HepG2 (cell line): ENCODE data around the gene P4HB. TPM values are rescaled to one million over a fixed set of nuclear protein-coding genes. Genes with fewer than 3 reads are reported as not detected.

Experiments
- CCAR2 ChIP-seq: fragments of 200-400 bp; formaldehyde crosslinking; optimal IDR thresholded peaks from 2 replicates; pipeline ENCODE3; 2018; ENCODE audit warnings: low read depth, mild to moderate bottlenecking, low read length, moderate library complexity
- CENPX ChIP-seq: sonication (generic); formaldehyde crosslinking; IDR thresholded peaks from 2 replicates; pipeline ENCODE4 v1.9.0; 2021; ENCODE audit warnings: mild to moderate bottlenecking, missing genetic modification reagents, moderate library complexity
- ELF4 ChIP-seq: sonication (generic); formaldehyde crosslinking; IDR thresholded peaks from 2 replicates; pipeline ENCODE4 v1.5.0; 2020; ENCODE audit warnings: missing genetic modification reagents, mild to moderate bottlenecking, moderate library complexity, borderline replicate concordance
- ELK4 ChIP-seq: sonication (generic); formaldehyde crosslinking; IDR thresholded peaks from 2 replicates; pipeline ENCODE4 v1.9.0; 2021; ENCODE audit warnings: missing genetic modification reagents, borderline replicate concordance
- GATA4 ChIP-seq: sonication (generic); IDR thresholded peaks from 2 replicates; pipeline ENCODE4 v1.6.1; 2016; ENCODE audit warnings: antibody characterized with exemption, low read depth, borderline replicate concordance
- KLF15 ChIP-seq: sonication (generic); formaldehyde crosslinking; IDR thresholded peaks from 2 replicates; pipeline ENCODE4 v1.8.1; 2023; ENCODE audit warnings: borderline replicate concordance, mild to moderate bottlenecking, inconsistent platforms, missing genetic modification reagents, mixed read lengths
- KMT2B ChIP-seq: IDR thresholded peaks from 2 replicates; pipeline ENCODE4 v1.6.1; 2016; ENCODE audit warnings: missing genetic modification reagents, missing compliant biosample characterization
- MED1 ChIP-seq: sonication (generic); formaldehyde crosslinking; IDR thresholded peaks from 2 replicates; pipeline ENCODE4 v1.4.0; 2020; ENCODE audit warnings: missing genetic modification reagents
- NFAT5 ChIP-seq: sonication (generic); formaldehyde crosslinking; IDR thresholded peaks from 2 replicates; pipeline ENCODE4 v1.4.0; 2020; ENCODE audit warnings: missing genetic modification reagents
- RBAK ChIP-seq: sonication (generic); formaldehyde crosslinking; IDR thresholded peaks from 2 replicates; pipeline ENCODE4 v1.5.1; 2020; ENCODE audit warnings: mild to moderate bottlenecking, missing genetic modification reagents
- SETDB1 ChIP-seq: sonication (generic); formaldehyde crosslinking; IDR thresholded peaks from 2 replicates; pipeline ENCODE4 v1.5.1; 2020; ENCODE audit warnings: missing genetic modification reagents, mild to moderate bottlenecking, borderline replicate concordance
- SMARCE1 ChIP-seq: fragments of 450-650 bp; IDR thresholded peaks from 2 replicates; pipeline ENCODE4 v1.6.1; 2017; ENCODE audit warnings: borderline replicate concordance
- SNRNP70 ChIP-seq: fragments of 200-400 bp; formaldehyde crosslinking; IDR thresholded peaks from 2 replicates; pipeline ENCODE4 v1.6.1; 2017; ENCODE audit warnings: mild to moderate bottlenecking, low read depth, low read length, moderate library complexity
- SRF ChIP-seq: IDR thresholded peaks from 2 replicates; pipeline ENCODE4 v1.6.1; 2011; ENCODE audit warnings: mild to moderate bottlenecking, low read depth, low read length, moderate library complexity
- TP53 ChIP-seq: sonication (generic); formaldehyde crosslinking; conservative IDR thresholded peaks from 2 replicates; pipeline ENCODE4 v1.4.0; 2020; ENCODE audit warnings: missing genetic modification reagents
- ZFY ChIP-seq: sonication (generic); formaldehyde crosslinking; IDR thresholded peaks from 2 replicates; pipeline ENCODE4 v1.4.0; 2020; ENCODE audit warnings: missing genetic modification reagents
- ZFYVE20 ChIP-seq: sonication (generic); formaldehyde crosslinking; IDR thresholded peaks from 2 replicates; pipeline ENCODE4 v1.8.0; 2023; ENCODE audit warnings: low read depth, mild to moderate bottlenecking, moderate library complexity, missing genetic modification reagents, borderline replicate concordance
- ZNF224 ChIP-seq: sonication (generic); formaldehyde crosslinking; IDR thresholded peaks from 2 replicates; pipeline ENCODE4 v1.5.0; 2020; ENCODE audit warnings: mild to moderate bottlenecking, missing genetic modification reagents
- ZNF235 ChIP-seq: sonication (generic); formaldehyde crosslinking; IDR thresholded peaks from 2 replicates; pipeline ENCODE4 v1.8.1; 2023; ENCODE audit warnings: mild to moderate bottlenecking, missing genetic modification reagents, borderline replicate concordance
- ZNF24 ChIP-seq: fragments of 450-650 bp; IDR thresholded peaks from 2 replicates; pipeline ENCODE4 v1.6.1; 2017; ENCODE audit warnings: antibody characterized with exemption, mild to moderate bottlenecking
- ZNF432 ChIP-seq: sonication (generic); formaldehyde crosslinking; IDR thresholded peaks from 2 replicates; pipeline ENCODE4 v1.5.0; 2020; ENCODE audit warnings: missing genetic modification reagents, mild to moderate bottlenecking, borderline replicate concordance
- ZNF543 ChIP-seq: sonication (generic); formaldehyde crosslinking; IDR thresholded peaks from 2 replicates; pipeline ENCODE4 v1.4.0; 2020; ENCODE audit warnings: mild to moderate bottlenecking, missing genetic modification reagents
- ZNF557 ChIP-seq: sonication (generic); formaldehyde crosslinking; IDR thresholded peaks from 2 replicates; pipeline ENCODE4 v1.4.0; 2020; ENCODE audit warnings: missing genetic modification reagents
- ZNF782 ChIP-seq: sonication (generic); formaldehyde crosslinking; IDR thresholded peaks from 2 replicates; pipeline ENCODE4 v1.4.0; 2020; ENCODE audit warnings: missing genetic modification reagents, mild to moderate bottlenecking, borderline replicate concordance
- polyA plus RNA-seq, 8 experiments: library from polyadenylated mRNA; depleted of rRNA in 3 of 8; stranded (reverse) in 7 of 8; unstranded in 1 of 8; fragments of >200 nt; fragmentation: Illumina TruSeq in 4 of 8; extraction: Trizol in 4 of 8; gene quantifications; 2 replicates each; pipeline versions ENCODE4 v1.2.1 to v1.2.3, GENCODE V29; 2011 to 2016; ENCODE audit warnings: low read depth in 4 of 8, missing spikeins in 1 of 8, mixed read lengths in 1 of 8; ENCODE audit not compliant: insufficient read depth in 1 of 8
- total RNA-seq, 5 experiments: library from RNA; depleted of rRNA; stranded (reverse); fragments of >200 nt; fragmentation: Illumina TruSeq; extraction: Trizol; gene quantifications; 2 replicates each; pipeline ENCODE4 v1.2.3, GENCODE V29; 2016; ENCODE audit warnings: low read depth in 1 of 5

Gene P4HB
- total and polyA plus RNA-seq, 2 of the 13 experiments (the other 11 are each of a cell fraction or from before 2014, with no cell fraction given): 185 to 782 TPM

- no peak; the same call in 1 of the 2 replicates for TF ChIP-seq GATA4
- peak; percentile 58; the same call in 1 of the 2 replicates for TF ChIP-seq ZFY (CRISPR knock-in tag)
- TF ChIP-seq CENPX (CRISPR knock-in tag): no peak
- no peak for TF ChIP-seq KMT2B (CRISPR knock-in tag)
- no peak for TF ChIP-seq ZNF235
- no peak for TF ChIP-seq CCAR2
- TF ChIP-seq SMARCE1: no peak
- no peak for TF ChIP-seq SETDB1 (CRISPR knock-in tag)
- TF ChIP-seq ZNF224 (CRISPR knock-in tag): no peak
- peak; percentile 67; the same call in 1 of the 2 replicates for TF ChIP-seq ZNF543
- TF ChIP-seq SRF: no peak
- no peak for TF ChIP-seq ZNF557 (CRISPR knock-in tag)
- TF ChIP-seq ZNF782 (CRISPR knock-in tag): peak; percentile 78; the same call in 1 of the 2 replicates
- TF ChIP-seq MED1 (CRISPR knock-in tag): no peak; the same call in 1 of the 2 replicates
- TF ChIP-seq ZNF432 (CRISPR knock-in tag): no peak
- peak; percentile 71; the same call in 1 of the 2 replicates for TF ChIP-seq ZFYVE20
- no peak for TF ChIP-seq RBAK
- TF ChIP-seq TP53 (CRISPR knock-in tag): no peak
- no peak for TF ChIP-seq SNRNP70
- TF ChIP-seq ZNF24: no peak
- no peak for TF ChIP-seq ELF4
- peak; percentile 67; the same call in 1 of the 2 replicates for TF ChIP-seq NFAT5 (CRISPR knock-in tag)
- no peak for TF ChIP-seq KLF15 (CRISPR knock-in tag)
- TF ChIP-seq ELK4 (CRISPR knock-in tag): no peak
Measured at GRCh38 chr17:81870131-81870980, 10.0 kb upstream of the P4HB start (continued).
